ENCODE results near the gene DEPP1. TPM values are rescaled to one million over a fixed set of nuclear protein-coding genes. Genes with fewer than 3 reads are reported as not detected.

Gene DEPP1
- total and polyA plus RNA-seq, 9 donors = 12.5 to 44.6 (median 26.0) TPM

- no peak overlapping the region for H3K27ac ChIP-seq (ENCODE audit: low read length)
- no peak for DNase-seq
- no peaks in the 10 kb centered on the region for H3K27me3 ChIP-seq (ENCODE audit: control insufficient read depth, insufficient read depth, low read length)
- no peak overlapping the region for H3K4me3 ChIP-seq (ENCODE audit: low read length)
- peaks cover 33% of the 10 kb centered on the region for H3K36me3 ChIP-seq (ENCODE audit: control insufficient read depth, insufficient read depth, low read length)
- H3K4me1 ChIP-seq (ENCODE audit: control insufficient read depth, insufficient read depth, low read length) = peaks cover 50% of the 10 kb centered on the region
- H3K9me3 ChIP-seq (replicated peaks; ENCODE audit: control insufficient read depth, low read depth, low read length) = no peaks in the 10 kb centered on the region
- WGBS (ENCODE audit: insufficient coverage) = 72% methylated on average over 8 of the region's 9 CpGs
These were observed 16.3 kb upstream of the DEPP1 start for GRCh38 chr10:44994752-44995530.

- Histone ChIP-seq H3K36me3 (ENCODE audit: control insufficient read depth, insufficient read depth, low read length) (peaks cover 40% of the 10 kb centered on the region), H3K4me1 (ENCODE audit: control insufficient read depth, insufficient read depth, low read length) (peaks cover 56% of the 10 kb centered on the region), H3K4me3 (ENCODE audit: low read length) (no peak overlapping the region), H3K27me3 (ENCODE audit: control insufficient read depth, insufficient read depth, low read length) (no peaks in the 10 kb centered on the region), H3K27ac (ENCODE audit: low read length) (no peak overlapping the region), H3K9me3 (replicated peaks; ENCODE audit: control insufficient read depth, low read depth, low read length) (no peaks in the 10 kb centered on the region)
- DNase-seq = no peak
- 88% methylated on average over 4 of the region's 11 CpGs for WGBS (ENCODE audit: insufficient coverage)
These were observed 15.5 kb upstream of the DEPP1 start for GRCh38 chr10:44993922-44994751.

- Histone ChIP-seq H3K9me3 (replicated peaks; ENCODE audit: control insufficient read depth, low read depth, low read length) (no peaks in the 10 kb centered on the region), H3K4me3 (ENCODE audit: low read length) (no peak overlapping the region), H3K4me1 (ENCODE audit: control insufficient read depth, insufficient read depth, low read length) (peaks cover 56% of the 10 kb centered on the region), H3K36me3 (ENCODE audit: control insufficient read depth, insufficient read depth, low read length) (peaks cover 46% of the 10 kb centered on the region), H3K27me3 (ENCODE audit: control insufficient read depth, insufficient read depth, low read length) (no peaks in the 10 kb centered on the region), H3K27ac (ENCODE audit: low read length) (no peak overlapping the region)
- DNase-seq = no peak
- WGBS (ENCODE audit: insufficient coverage) = 91% methylated on average over 14 of the region's 14 CpGs
These were observed 14.8 kb upstream of the DEPP1 start for GRCh38 chr10:44993226-44993921.

GRCh38 chr10:44992732-44993225 is 14.2 kb upstream of the DEPP1 start:
- Histone ChIP-seq H3K27ac (ENCODE audit: low read length) (no peak overlapping the region), H3K27me3 (ENCODE audit: control insufficient read depth, insufficient read depth, low read length) (no peaks in the 10 kb centered on the region), H3K4me1 (ENCODE audit: control insufficient read depth, insufficient read depth, low read length) (peaks cover 56% of the 10 kb centered on the region), H3K4me3 (ENCODE audit: low read length) (no peak overlapping the region), H3K9me3 (replicated peaks; ENCODE audit: control insufficient read depth, low read depth, low read length) (no peaks in the 10 kb centered on the region), H3K36me3 (ENCODE audit: control insufficient read depth, insufficient read depth, low read length) (peaks cover 47% of the 10 kb centered on the region)
- WGBS (ENCODE audit: insufficient coverage) = 89% methylated on average over 5 of the region's 8 CpGs
- DNase-seq = no peak

- Histone ChIP-seq H3K27ac (ENCODE audit: low read length) (no peak overlapping the region), H3K9me3 (replicated peaks; ENCODE audit: control insufficient read depth, low read depth, low read length) (no peaks in the 10 kb centered on the region), H3K4me1 (ENCODE audit: control insufficient read depth, insufficient read depth, low read length) (peaks cover 52% of the 10 kb centered on the region), H3K27me3 (ENCODE audit: control insufficient read depth, insufficient read depth, low read length) (no peaks in the 10 kb centered on the region), H3K4me3 (ENCODE audit: low read length) (no peak overlapping the region), H3K36me3 (ENCODE audit: control insufficient read depth, insufficient read depth, low read length) (peaks cover 47% of the 10 kb centered on the region)
- no peak for DNase-seq
- 92% methylated on average over 10 of the region's 11 CpGs for WGBS (ENCODE audit: insufficient coverage)
These were observed 13.6 kb upstream of the DEPP1 start for GRCh38 chr10:44992070-44992731.

GRCh38 chr10:44991571-44991970 is 13.0 kb upstream of the DEPP1 start:
- H3K36me3 ChIP-seq (ENCODE audit: control insufficient read depth, insufficient read depth, low read length) = peaks cover 49% of the 10 kb centered on the region

GRCh38 chr10:44990965-44991364 is 12.4 kb upstream of the DEPP1 start:
- Histone ChIP-seq H3K27me3 (ENCODE audit: control insufficient read depth, insufficient read depth, low read length) (no peaks in the 10 kb centered on the region), H3K4me3 (ENCODE audit: low read length) (no peak overlapping the region), H3K9me3 (replicated peaks; ENCODE audit: control insufficient read depth, low read depth, low read length) (no peaks in the 10 kb centered on the region), H3K36me3 (ENCODE audit: control insufficient read depth, insufficient read depth, low read length) (peaks cover 49% of the 10 kb centered on the region), H3K4me1 (ENCODE audit: control insufficient read depth, insufficient read depth, low read length) (peaks cover 40% of the 10 kb centered on the region), H3K27ac (ENCODE audit: low read length) (no peak overlapping the region)
- WGBS (ENCODE audit: insufficient coverage) = no CpG with 5 or more reads among the region's 7 CpGs
- no peak for DNase-seq

More at GRCh38 chr10:44991571-44991970, 13.0 kb upstream of the DEPP1 start:
- 73% methylated on average over 4 of the region's 5 CpGs for whole genome bisulfite sequencing (ENCODE audit: insufficient coverage)
- DNase-seq = no peak
- H3K27ac ChIP-seq (ENCODE audit: low read length) = no peak overlapping the region
- H3K4me3 ChIP-seq (ENCODE audit: low read length) = no peak overlapping the region
- H3K9me3 ChIP-seq (replicated peaks; ENCODE audit: control insufficient read depth, low read depth, low read length) = no peaks in the 10 kb centered on the region
- H3K27me3 ChIP-seq (ENCODE audit: control insufficient read depth, insufficient read depth, low read length) = no peaks in the 10 kb centered on the region
- peaks cover 47% of the 10 kb centered on the region for H3K4me1 ChIP-seq (ENCODE audit: control insufficient read depth, insufficient read depth, low read length)

GRCh38 chr10:44990302-44990655 is 11.7 kb upstream of the DEPP1 start:
- no peak overlapping the region for H3K4me3 ChIP-seq (ENCODE audit: low read length)
- no peak overlapping the region for H3K27ac ChIP-seq (ENCODE audit: low read length)
- H3K36me3 ChIP-seq (ENCODE audit: control insufficient read depth, insufficient read depth, low read length) = peaks cover 54% of the 10 kb centered on the region
- peaks cover 38% of the 10 kb centered on the region for H3K4me1 ChIP-seq (ENCODE audit: control insufficient read depth, insufficient read depth, low read length)
- 23% methylated on average over 5 of the region's 8 CpGs for WGBS (ENCODE audit: insufficient coverage)
- no peak for DNase-seq
- no peaks in the 10 kb centered on the region for H3K27me3 ChIP-seq (ENCODE audit: control insufficient read depth, insufficient read depth, low read length)
- no peaks in the 10 kb centered on the region for H3K9me3 ChIP-seq (replicated peaks; ENCODE audit: control insufficient read depth, low read depth, low read length)

- no peak overlapping the region for H3K27ac ChIP-seq (ENCODE audit: low read length)
- peaks cover 34% of the 10 kb centered on the region for H3K4me1 ChIP-seq (ENCODE audit: control insufficient read depth, insufficient read depth, low read length)
- H3K4me3 ChIP-seq (ENCODE audit: low read length) = no peak overlapping the region
- no peak for DNase-seq
- H3K9me3 ChIP-seq (replicated peaks; ENCODE audit: control insufficient read depth, low read depth, low read length) = no peaks in the 10 kb centered on the region
- H3K36me3 ChIP-seq (ENCODE audit: control insufficient read depth, insufficient read depth, low read length) = peaks cover 59% of the 10 kb centered on the region
- H3K27me3 ChIP-seq (ENCODE audit: control insufficient read depth, insufficient read depth, low read length) = no peaks in the 10 kb centered on the region
- 81% methylated on average over 5 of the region's 14 CpGs for WGBS (ENCODE audit: insufficient coverage)
These were observed 11.1 kb upstream of the DEPP1 start for GRCh38 chr10:44989597-44990301.
